ENCODE measurements around the gene SYPL1. TPM values are rescaled to one million over a fixed set of nuclear protein-coding genes. Genes with fewer than 3 reads are reported as not detected.

SYPL1 gene
- total and polyA plus RNA-seq, 9 of the 15 experiments (the other 6 are each of a cell fraction or from before 2014, with no cell fraction given) = 23.8 to 214 (median 70.2) TPM

GRCh38 chr7:106125417-106125816 is 13.3 kb upstream of the SYPL1 start:
- Histone ChIP-seq H3K9me3 (replicated peaks; ENCODE audit: control insufficient read depth, insufficient read depth, low read depth, low read length) (no peaks in the 10 kb centered on the region), H3K27ac (ENCODE audit: extremely low read depth, low read depth, low read length) (no peak overlapping the region), H3K9ac (ENCODE audit: insufficient read depth in 1 of 2, low read depth in 2 of 2, low read length in 2 of 2) (no peak overlapping the region), H4K20me1 (replicated peaks; ENCODE audit: control insufficient read depth, insufficient read depth, low read length) (no peaks in the 10 kb centered on the region), H3K4me3 (no peak overlapping the region), H3K4me1 (replicated peaks in 1 of 2; ENCODE audit: control insufficient read depth in 2 of 2, insufficient read depth in 2 of 2, low read length in 2 of 2) (peaks cover 4 to 10% of the 10 kb centered on the region in 2 experiments; a peak in 2 of 5 replicates), H3K36me3 (ENCODE audit: control insufficient read depth, insufficient read depth, low read length) (no peaks in the 10 kb centered on the region), H3K27me3 (ENCODE audit: control insufficient read depth in 2 of 2, insufficient read depth in 2 of 2, low read length in 2 of 2) (peaks cover 9 to 12% of the 10 kb centered on the region in 2 experiments), H3K79me2 (ENCODE audit: control insufficient read depth, insufficient read depth, low read length) (no peaks in the 10 kb centered on the region), H3K4me2 (ENCODE audit: insufficient read depth, low read length) (no peak overlapping the region), H2AFZ (ENCODE audit: low read depth, low read length) (no peak overlapping the region), H3K9me1 (ENCODE audit: control insufficient read depth, insufficient read depth, low read length) (no peaks in the 10 kb centered on the region)
- TF ChIP-seq, protein P1, sequence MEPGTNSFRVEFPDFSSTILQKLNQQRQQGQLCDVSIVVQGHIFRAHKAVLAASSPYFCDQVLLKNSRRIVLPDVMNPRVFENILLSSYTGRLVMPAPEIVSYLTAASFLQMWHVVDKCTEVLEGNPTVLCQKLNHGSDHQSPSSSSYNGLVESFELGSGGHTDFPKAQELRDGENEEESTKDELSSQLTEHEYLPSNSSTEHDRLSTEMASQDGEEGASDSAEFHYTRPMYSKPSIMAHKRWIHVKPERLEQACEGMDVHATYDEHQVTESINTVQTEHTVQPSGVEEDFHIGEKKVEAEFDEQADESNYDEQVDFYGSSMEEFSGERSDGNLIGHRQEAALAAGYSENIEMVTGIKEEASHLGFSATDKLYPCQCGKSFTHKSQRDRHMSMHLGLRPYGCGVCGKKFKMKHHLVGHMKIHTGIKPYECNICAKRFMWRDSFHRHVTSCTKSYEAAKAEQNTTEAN (CRISPR knock-in tag; IDR thresholded peaks at IDR 0.05) = no peak
- TF ChIP-seq TRIM28 (IDR thresholded peaks at IDR 0.05) = no peak
- TF ChIP-seq MAFG (tag; conservative IDR thresholded peaks at IDR 0.05) = peak; percentile 49
- TF ChIP-seq PRMT5 (CRISPR knock-in tag; IDR thresholded peaks at IDR 0.05) = no peak
- peak; percentile 22; the same call in 1 of the 2 replicates for TF ChIP-seq MAFF (IDR thresholded peaks at IDR 0.05; ENCODE audit: low read length)
- TF ChIP-seq TEAD4 (IDR thresholded peaks at IDR 0.05; ENCODE audit: low read length) = no peak
- no peak for TF ChIP-seq TEAD4 (CRISPR knock-in tag; IDR thresholded peaks at IDR 0.05; ENCODE audit: borderline replicate concordance)
- TF ChIP-seq MAFK (IDR thresholded peaks at IDR 0.05; ENCODE audit: low read length) = peak; percentile 45
- no peak for TF ChIP-seq GATA2 (CRISPR knock-in tag; IDR thresholded peaks at IDR 0.05)
- 0 out of 2 replicates have a peak, but pooled peaks have one; percentile 55 for TF ChIP-seq ZNF316 (IDR thresholded peaks at IDR 0.05)
- TF ChIP-seq, protein P2, sequence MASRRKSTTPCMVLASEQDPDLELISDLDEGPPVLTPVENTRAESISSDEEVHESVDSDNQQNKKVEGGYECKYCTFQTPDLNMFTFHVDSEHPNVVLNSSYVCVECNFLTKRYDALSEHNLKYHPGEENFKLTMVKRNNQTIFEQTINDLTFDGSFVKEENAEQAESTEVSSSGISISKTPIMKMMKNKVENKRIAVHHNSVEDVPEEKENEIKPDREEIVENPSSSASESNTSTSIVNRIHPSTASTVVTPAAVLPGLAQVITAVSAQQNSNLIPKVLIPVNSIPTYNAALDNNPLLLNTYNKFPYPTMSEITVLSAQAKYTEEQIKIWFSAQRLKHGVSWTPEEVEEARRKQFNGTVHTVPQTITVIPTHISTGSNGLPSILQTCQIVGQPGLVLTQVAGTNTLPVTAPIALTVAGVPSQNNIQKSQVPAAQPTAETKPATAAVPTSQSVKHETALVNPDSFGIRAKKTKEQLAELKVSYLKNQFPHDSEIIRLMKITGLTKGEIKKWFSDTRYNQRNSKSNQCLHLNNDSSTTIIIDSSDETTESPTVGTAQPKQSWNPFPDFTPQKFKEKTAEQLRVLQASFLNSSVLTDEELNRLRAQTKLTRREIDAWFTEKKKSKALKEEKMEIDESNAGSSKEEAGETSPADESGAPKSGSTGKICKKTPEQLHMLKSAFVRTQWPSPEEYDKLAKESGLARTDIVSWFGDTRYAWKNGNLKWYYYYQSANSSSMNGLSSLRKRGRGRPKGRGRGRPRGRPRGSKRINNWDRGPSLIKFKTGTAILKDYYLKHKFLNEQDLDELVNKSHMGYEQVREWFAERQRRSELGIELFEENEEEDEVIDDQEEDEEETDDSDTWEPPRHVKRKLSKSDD (conservative IDR thresholded peaks at IDR 0.05; ENCODE audit: low read length) = no peak
- peak; percentile 58 for TF ChIP-seq C11orf30 (IDR thresholded peaks at IDR 0.05; ENCODE audit: low read depth)
- POLR2A ChIA-PET = interaction anchor here (0.7 to 2.5 kb wide), 2 partner anchors 9 to 15 kb away, joined by 3 to 8 read pairs; no protein-coding TSS in a partner anchor
- no peak for ATAC-seq
- intact Hi-C loops (cut with micrococcal nuclease) = no loop called here
- WGBS (ENCODE audit: insufficient coverage, low coverage, missing lambda C conversion rate) = 7% methylated on average over 4 of the region's 4 CpGs
- in situ Hi-C loops (cut with MboI) = no loop called here
- CTCF ChIA-PET (ENCODE audit: low intra/inter-chr PET ratio) = no interaction called here
- no TSS peak for BruUV-seq (replicated peaks)
- no peak for DNase-seq (ENCODE audit: extremely low read depth in 1 of 4, low spot score in 3 of 4)
- no peak for FAIRE-seq

All from K562 (cell line).